ENCODE measurements around the gene MILR1.
"Not testable (repeated sequence)": the region's sequence is repeated elsewhere in the genome, so short reads cannot be mapped to it uniquely, and the experiment has no call there.

The MILR1 gene

GRCh38 chr17:64494121-64494520 lies 45.2 kb downstream of the MILR1 start:
- H3K36me3 ChIP-seq (ENCODE audit: insufficient read depth, low read length): peaks cover 44% of the 10 kb centered on the region
- H3K9ac ChIP-seq (ENCODE audit: low read depth, low read length): peak overlapping the region; percentile 2; the same call in 1 of the 2 replicates
- TF ChIP-seq EZH2 (IDR thresholded peaks at IDR 0.05; ENCODE audit: borderline replicate concordance, low read depth, low read length, severe bottlenecking) (no peak), CTCF (IDR thresholded peaks at IDR 0.05; ENCODE audit: borderline replicate concordance, extremely low read depth, low read length, poor library complexity, severe bottlenecking) (no peak)
- H3K4me1 ChIP-seq (ENCODE audit: insufficient read depth, low read length): peaks cover 51% of the 10 kb centered on the region
- no peak overlapping the region; a peak in 1 of 4 replicates for H3K4me3 ChIP-seq (ENCODE audit: low read depth in 1 of 2, low read length in 2 of 2)
- no peak overlapping the region for H2AFZ ChIP-seq (ENCODE audit: low read depth, low read length)
- peaks cover 10% of the 10 kb centered on the region; the same call in 1 of the 2 replicates for H4K20me1 ChIP-seq (ENCODE audit: insufficient read depth, low read length)
- H3K27ac ChIP-seq (ENCODE audit: low read length): no peak overlapping the region
- peaks cover 43% of the 10 kb centered on the region for H3K79me2 ChIP-seq (ENCODE audit: insufficient read depth, low read length)
- no peak for ATAC-seq (ENCODE audit: insufficient read depth, low read depth)
- H3K4me2 ChIP-seq (ENCODE audit: insufficient read depth, low read length): peak overlapping the region; percentile 77
- no peaks in the 10 kb centered on the region for H3K27me3 ChIP-seq (ENCODE audit: insufficient read depth, low read length, poor library complexity)
- no peak for DNase-seq
- no peaks in the 10 kb centered on the region for H3K9me3 ChIP-seq (ENCODE audit: insufficient read depth, low read length, severe bottlenecking)

GRCh38 chr17:64495300-64495699 lies 46.4 kb downstream of the MILR1 start:
- H3K9ac ChIP-seq (ENCODE audit: low read depth, low read length): peak overlapping the region; percentile 72; the same call in 1 of the 2 replicates
- H3K4me3 ChIP-seq (ENCODE audit: low read depth in 1 of 2, low read length in 2 of 2): peak overlapping the region in 1 of 2 experiments; percentile 71; a peak in 2 of 4 replicates
- H3K79me2 ChIP-seq (ENCODE audit: insufficient read depth, low read length): peaks cover 50% of the 10 kb centered on the region

GRCh38 chr17:64496348-64496785 lies 47.5 kb downstream of the MILR1 start:
- peaks cover 61% of the 10 kb centered on the region for H3K79me2 ChIP-seq (ENCODE audit: insufficient read depth, low read length)
- TF ChIP-seq EZH2 (IDR thresholded peaks at IDR 0.05; ENCODE audit: borderline replicate concordance, low read depth, low read length, severe bottlenecking): no peak
- no peak for TF ChIP-seq CTCF (IDR thresholded peaks at IDR 0.05; ENCODE audit: borderline replicate concordance, extremely low read depth, low read length, poor library complexity, severe bottlenecking)
- H4K20me1 ChIP-seq (ENCODE audit: insufficient read depth, low read length): peaks cover 31% of the 10 kb centered on the region
- peak overlapping the region; percentile 77 for H3K4me2 ChIP-seq (ENCODE audit: insufficient read depth, low read length)
- peak overlapping the region; percentile 89 for H3K27ac ChIP-seq (ENCODE audit: low read length)
- no peak for DNase-seq
- peak overlapping the region; percentile 72 for H3K9ac ChIP-seq (ENCODE audit: low read depth, low read length)
- peak overlapping the region; percentile 56 to 71 for H3K4me3 ChIP-seq (ENCODE audit: low read depth in 1 of 2, low read length in 2 of 2)
- no peaks in the 10 kb centered on the region for H3K9me3 ChIP-seq (ENCODE audit: insufficient read depth, low read length, severe bottlenecking)
- peak overlapping the region; percentile 88 for H2AFZ ChIP-seq (ENCODE audit: low read depth, low read length)
- no peaks in the 10 kb centered on the region for H3K27me3 ChIP-seq (ENCODE audit: insufficient read depth, low read length, poor library complexity)
- ATAC-seq (ENCODE audit: insufficient read depth, low read depth): no peak
- peaks cover 47% of the 10 kb centered on the region for H3K36me3 ChIP-seq (ENCODE audit: insufficient read depth, low read length)
- H3K4me1 ChIP-seq (ENCODE audit: insufficient read depth, low read length): peaks cover 74% of the 10 kb centered on the region

More at GRCh38 chr17:64495300-64495699, 46.4 kb downstream of the MILR1 start:
- H3K27ac ChIP-seq (ENCODE audit: low read length); H2AFZ ChIP-seq (ENCODE audit: low read depth, low read length); ATAC-seq (ENCODE audit: insufficient read depth, low read depth); DNase-seq; H3K9me3 ChIP-seq (ENCODE audit: insufficient read depth, low read length, severe bottlenecking); H3K27me3 ChIP-seq (ENCODE audit: insufficient read depth, low read length, poor library complexity): not testable (repeated sequence)
- peaks cover 63% of the 10 kb centered on the region for H3K4me1 ChIP-seq (ENCODE audit: insufficient read depth, low read length)
- H4K20me1 ChIP-seq (ENCODE audit: insufficient read depth, low read length): peaks cover 20% of the 10 kb centered on the region; the same call in 1 of the 2 replicates
- peak overlapping the region; percentile 77 for H3K4me2 ChIP-seq (ENCODE audit: insufficient read depth, low read length)
- peaks cover 46% of the 10 kb centered on the region for H3K36me3 ChIP-seq (ENCODE audit: insufficient read depth, low read length)

- H3K4me2 ChIP-seq (ENCODE audit: insufficient read depth, low read length): peak within 1 kb of the TSS; percentile 77
- peak within 1 kb of the TSS; percentile 56 to 71 for H3K4me3 ChIP-seq (ENCODE audit: low read depth in 1 of 2, low read length in 2 of 2)
- H3K9me3 ChIP-seq (ENCODE audit: insufficient read depth, low read length, severe bottlenecking): no peaks in the 10 kb centered on the region
- peak within 1 kb of the TSS; percentile 88 for H2AFZ ChIP-seq (ENCODE audit: low read depth, low read length)
- TF ChIP-seq CTCF (IDR thresholded peaks at IDR 0.05; ENCODE audit: borderline replicate concordance, extremely low read depth, low read length, poor library complexity, severe bottlenecking) (peak; percentile 78), EZH2 (IDR thresholded peaks at IDR 0.05; ENCODE audit: borderline replicate concordance, low read depth, low read length, severe bottlenecking) (no peak)
- H3K9ac ChIP-seq (ENCODE audit: low read depth, low read length): peak within 1 kb of the TSS; percentile 72
- H4K20me1 ChIP-seq (ENCODE audit: insufficient read depth, low read length): peaks cover 37% of the 10 kb centered on the region
- peak within 1 kb of the TSS; percentile 89 for H3K27ac ChIP-seq (ENCODE audit: low read length)
- peak; percentile 85 for ATAC-seq (ENCODE audit: insufficient read depth, low read depth)
- H3K36me3 ChIP-seq (ENCODE audit: insufficient read depth, low read length): peaks cover 48% of the 10 kb centered on the region
- peaks cover 80% of the 10 kb centered on the region for H3K4me1 ChIP-seq (ENCODE audit: insufficient read depth, low read length)
- no peaks in the 10 kb centered on the region for H3K27me3 ChIP-seq (ENCODE audit: insufficient read depth, low read length, poor library complexity)
- peaks cover 65% of the 10 kb centered on the region for H3K79me2 ChIP-seq (ENCODE audit: insufficient read depth, low read length)
- peak; percentile 96 for DNase-seq
These were observed 48.1 kb downstream of the MILR1 start, which contains the start of gene POLG2 for GRCh38 chr17:64496786-64497564. TSS of gene POLG2 (minus strand) at chr17:64497054. CDS start at chr17:64496968, 86 bp downstream.
